H9 (cell line): ENCODE measurements around the gene POU2AF1. TPM values are rescaled to one million over a fixed set of nuclear protein-coding genes. Genes with fewer than 3 reads are reported as not detected.

Experiments
- DNase-seq: peaks from one replicate; pipeline ENCODE4 v3.0.0-alpha.2; 2017
- H2AFZ ChIP-seq: one replicate; pipeline ENCODE4 v1.6.1; 2013; ENCODE audit warnings: mild to moderate bottlenecking, low read length, control low read depth, moderate library complexity
- H2AK5ac ChIP-seq: 2 replicates; pipeline ENCODE4 v1.6.1; 2013; ENCODE audit warnings: low read length, control low read depth, mixed read lengths; ENCODE audit not compliant: insufficient read length
- H2BK120ac ChIP-seq: one replicate; pipeline ENCODE4 v1.6.1; 2013; ENCODE audit warnings: low read depth, mild to moderate bottlenecking, low read length, control low read depth, inconsistent platforms; ENCODE audit not compliant: poor library complexity, severe bottlenecking
- H2BK12ac ChIP-seq: 2 replicates; pipeline ENCODE4 v1.6.1; 2013; ENCODE audit warnings: low read length, control low read depth, mixed read lengths, low read depth; ENCODE audit not compliant: insufficient read length
- H2BK15ac ChIP-seq: 2 replicates; pipeline ENCODE4 v1.6.1; 2013; ENCODE audit warnings: low read depth, low read length, control low read depth
- H2BK20ac ChIP-seq: one replicate; pipeline ENCODE4 v1.6.1; 2013; ENCODE audit warnings: low read depth, mild to moderate bottlenecking, low read length, control low read depth, inconsistent platforms; ENCODE audit not compliant: poor library complexity, severe bottlenecking
- H2BK5ac ChIP-seq: 2 replicates; pipeline ENCODE4 v1.6.1; 2013; ENCODE audit warnings: low read length, control low read depth, mixed read lengths; ENCODE audit not compliant: insufficient read length
- H3K14ac ChIP-seq: 2 replicates; pipeline ENCODE4 v1.6.1; 2013; ENCODE audit warnings: low read length, control low read depth; ENCODE audit not compliant: insufficient read depth
- H3K18ac ChIP-seq: 2 replicates; pipeline ENCODE4 v1.6.1; 2013; ENCODE audit warnings: low read depth, mild to moderate bottlenecking, mixed read lengths, low read length, control low read depth; ENCODE audit not compliant: insufficient read length
- H3K23ac ChIP-seq: 2 replicates; pipeline ENCODE4 v1.6.1; 2013; ENCODE audit warnings: low read length, control low read depth, mixed read lengths, low read depth; ENCODE audit not compliant: insufficient read length
- H3K23me2 ChIP-seq: 2 replicates; pipeline ENCODE4 v1.6.1; 2013; ENCODE audit warnings: low read depth, mild to moderate bottlenecking, mixed read lengths, low read length, control low read depth; ENCODE audit not compliant: insufficient read length, poor library complexity, severe bottlenecking
- H3K27ac ChIP-seq: 2 replicates; pipeline ENCODE4 v1.5.1; 2013; ENCODE audit warnings: low read length, control low read depth, mixed read lengths, low read depth; ENCODE audit not compliant: insufficient read length
- H3K27me3 ChIP-seq: 2 replicates; pipeline ENCODE4 v1.6.1; 2013; ENCODE audit warnings: low read length, control low read depth, inconsistent platforms; ENCODE audit not compliant: insufficient read depth
- H3K4ac ChIP-seq: 2 replicates; pipeline ENCODE4 v1.6.1; 2013; ENCODE audit warnings: low read depth, mild to moderate bottlenecking, control low read depth, inconsistent platforms, low read length, moderate library complexity
- H3K4me1 ChIP-seq: 2 replicates; pipeline ENCODE4 v1.6.1; 2013; ENCODE audit warnings: low read length, control low read depth, inconsistent platforms; ENCODE audit not compliant: insufficient read depth
- H3K4me2 ChIP-seq: 2 replicates; pipeline ENCODE4 v1.6.1; 2013; ENCODE audit warnings: low read length, control low read depth, mixed read lengths; ENCODE audit not compliant: insufficient read length, insufficient read depth
- H3K56ac ChIP-seq: 2 replicates; pipeline ENCODE4 v1.6.1; 2013; ENCODE audit warnings: low read depth, mild to moderate bottlenecking, mixed read lengths, low read length, control low read depth; ENCODE audit not compliant: insufficient read length
- H3K79me1 ChIP-seq: 2 replicates; pipeline ENCODE4 v1.6.1; 2013; ENCODE audit warnings: low read depth, mild to moderate bottlenecking, moderate library complexity, low read length, control low read depth, inconsistent platforms; ENCODE audit not compliant: insufficient read depth, poor library complexity, severe bottlenecking
- H3K79me2 ChIP-seq: 2 replicates; pipeline ENCODE4 v1.6.1; 2013; ENCODE audit warnings: low read length, control low read depth, inconsistent platforms; ENCODE audit not compliant: insufficient read depth
- H3K9ac ChIP-seq: 2 replicates; pipeline ENCODE4 v1.6.1; 2013; ENCODE audit warnings: low read length, control low read depth, mixed read lengths; ENCODE audit not compliant: insufficient read length; ENCODE audit errors: extremely low read depth
- H3K9me3 ChIP-seq: one replicate; pipeline ENCODE4 v1.6.1; 2013; ENCODE audit warnings: low read depth, low read length, inconsistent platforms; ENCODE audit not compliant: control insufficient read depth
- H3T11ph ChIP-seq: one replicate; pipeline ENCODE4 v1.6.1; 2013; ENCODE audit warnings: mild to moderate bottlenecking, low read length, control low read depth, inconsistent platforms
- H4K20me1 ChIP-seq: one replicate; pipeline ENCODE4 v1.6.1; 2013; ENCODE audit not compliant: control insufficient read depth, insufficient read length, insufficient read depth
- H4K5ac ChIP-seq: 2 replicates; pipeline ENCODE4 v1.6.1; 2013; ENCODE audit warnings: low read depth, mild to moderate bottlenecking, mixed read lengths, low read length, control low read depth; ENCODE audit not compliant: insufficient read length
- H4K8ac ChIP-seq: replicated peaks from 2 replicates; pipeline ENCODE4 v1.6.1; 2013; ENCODE audit warnings: low read length, control low read depth, mixed read lengths, low read depth; ENCODE audit not compliant: insufficient read length
- H4K91ac ChIP-seq: 2 replicates; pipeline ENCODE4 v1.6.1; 2013; ENCODE audit warnings: low read depth, mild to moderate bottlenecking, moderate library complexity, mixed read lengths, low read length, control low read depth; ENCODE audit not compliant: insufficient read length
- H3K27ac Mint-ChIP-seq, 3 experiments: 2 replicates in 2 of 3; 3 replicates in 1 of 3; pipeline ENCODE4 v1.8.0; 2020 to 2021; ENCODE audit warnings: mixed read lengths in 3 of 3, mild to moderate bottlenecking in 1 of 3, moderate library complexity in 1 of 3
- H3K27me3 Mint-ChIP-seq: 2 replicates; pipeline ENCODE4 v1.8.0; 2021; ENCODE audit warnings: low read depth, mild to moderate bottlenecking, moderate library complexity, mixed read lengths
- H3K36me3 Mint-ChIP-seq, 3 experiments: 2 replicates in 2 of 3; 3 replicates in 1 of 3; pipeline ENCODE4 v1.8.0; 2020 to 2021; ENCODE audit warnings: low read depth in 3 of 3, mixed read lengths in 3 of 3; ENCODE audit not compliant: insufficient read depth in 1 of 3
- H3K4me1 Mint-ChIP-seq, 2 experiments: 2 replicates each; pipeline ENCODE4 v1.8.0; 2020; ENCODE audit warnings: mixed read lengths in 2 of 2
- H3K4me3 Mint-ChIP-seq, 2 experiments: 2 replicates in 1 of 2; 3 replicates in 1 of 2; pipeline ENCODE4 v1.8.0; 2020 to 2021; ENCODE audit warnings: mild to moderate bottlenecking in 2 of 2, mixed read lengths in 2 of 2, moderate library complexity in 1 of 2
- H3K9me3 Mint-ChIP-seq, 2 experiments: 2 replicates in 1 of 2; 3 replicates in 1 of 2; pipeline ENCODE4 v1.8.0; 2020; ENCODE audit warnings: mild to moderate bottlenecking in 2 of 2, mixed read lengths in 2 of 2, moderate library complexity in 1 of 2
- WGBS: extraction: QIAGEN DNeasy Blood & Tissue Kit; methylation state at CpG from one replicate; pipeline ENCODE4 v1.1.7; 2013; ENCODE audit warnings: missing lambda C conversion rate, low lambda C conversion rate, mixed read lengths; ENCODE audit not compliant: insufficient read length; ENCODE audit errors: extremely low coverage; 5-methylcytosine and 5-hydroxymethylcytosine counted together
- total RNA-seq: library from RNA; stranded (reverse); gene quantifications from 2 replicates; pipeline ENCODE4 v1.2.1, GENCODE V29; 2021
- TF ChIP-seq, protein P1 (sequence below): fragments of 200-600 bp; sonication (generic); conservative IDR thresholded peaks from 3 replicates; pipeline ENCODE4 v1.8.0; 2021; ENCODE audit warnings: antibody characterized with exemption, mild to moderate bottlenecking

POU2AF1 gene
- total RNA-seq, 1 experiment from 2014 or later, result not detected

DNA sequence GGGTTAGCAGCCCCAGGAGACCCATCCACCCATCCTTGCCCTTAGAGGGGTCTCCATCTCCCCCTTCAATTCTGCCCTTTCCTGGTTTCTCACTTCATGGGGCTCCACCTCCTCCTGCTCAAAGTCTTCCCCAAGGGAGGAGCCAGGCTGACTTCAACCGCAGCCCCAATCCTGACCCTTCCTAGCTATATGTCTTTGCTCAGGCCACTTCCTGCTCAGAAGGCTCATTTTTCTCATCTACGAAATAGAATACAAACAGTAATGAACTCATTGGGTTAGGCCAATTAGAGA lies 24.5 kb downstream of the POU2AF1 start:
- no peaks in the 10 kb centered on the region for H3K79me2 ChIP-seq
- H4K8ac ChIP-seq, result no peak overlapping the region
- H3K4ac ChIP-seq, result no peak overlapping the region
- H3T11ph ChIP-seq, result no peak overlapping the region
- no peaks in the 10 kb centered on the region for H3K4me1 ChIP-seq
- no peak overlapping the region for H3K14ac ChIP-seq
- H3K4me3 Mint-ChIP-seq, result no peak overlapping the region
- H2BK20ac ChIP-seq, result no peak overlapping the region
- no peak overlapping the region for H2AFZ ChIP-seq
- H3K18ac ChIP-seq, result no peak overlapping the region
- no peak overlapping the region for H4K91ac ChIP-seq
- H3K9me3 ChIP-seq, result no peaks in the 10 kb centered on the region
- WGBS, result no CpG with 5 or more reads among the region's 2 CpGs
- no peak overlapping the region for H2BK120ac ChIP-seq
- H3K27me3 ChIP-seq, result no peaks in the 10 kb centered on the region
- H3K27me3 Mint-ChIP-seq, result peaks cover 3% of the 10 kb centered on the region; the same call in 1 of the 2 replicates
- TF ChIP-seq, protein P1, sequence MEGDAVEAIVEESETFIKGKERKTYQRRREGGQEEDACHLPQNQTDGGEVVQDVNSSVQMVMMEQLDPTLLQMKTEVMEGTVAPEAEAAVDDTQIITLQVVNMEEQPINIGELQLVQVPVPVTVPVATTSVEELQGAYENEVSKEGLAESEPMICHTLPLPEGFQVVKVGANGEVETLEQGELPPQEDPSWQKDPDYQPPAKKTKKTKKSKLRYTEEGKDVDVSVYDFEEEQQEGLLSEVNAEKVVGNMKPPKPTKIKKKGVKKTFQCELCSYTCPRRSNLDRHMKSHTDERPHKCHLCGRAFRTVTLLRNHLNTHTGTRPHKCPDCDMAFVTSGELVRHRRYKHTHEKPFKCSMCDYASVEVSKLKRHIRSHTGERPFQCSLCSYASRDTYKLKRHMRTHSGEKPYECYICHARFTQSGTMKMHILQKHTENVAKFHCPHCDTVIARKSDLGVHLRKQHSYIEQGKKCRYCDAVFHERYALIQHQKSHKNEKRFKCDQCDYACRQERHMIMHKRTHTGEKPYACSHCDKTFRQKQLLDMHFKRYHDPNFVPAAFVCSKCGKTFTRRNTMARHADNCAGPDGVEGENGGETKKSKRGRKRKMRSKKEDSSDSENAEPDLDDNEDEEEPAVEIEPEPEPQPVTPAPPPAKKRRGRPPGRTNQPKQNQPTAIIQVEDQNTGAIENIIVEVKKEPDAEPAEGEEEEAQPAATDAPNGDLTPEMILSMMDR, result no peak
- no peak overlapping the region for H3K23ac ChIP-seq
- no peaks in the 10 kb centered on the region for H3K23me2 ChIP-seq
- H3K27ac Mint-ChIP-seq, result no peak overlapping the region
- no peak overlapping the region for H3K56ac ChIP-seq
- H2AK5ac ChIP-seq, result no peak overlapping the region
- H3K27ac ChIP-seq, result no peak overlapping the region
- H3K79me1 ChIP-seq, result no peaks in the 10 kb centered on the region
- no peak for DNase-seq
- H3K36me3 Mint-ChIP-seq, result no peaks in the 10 kb centered on the region
- no peaks in the 10 kb centered on the region for H4K20me1 ChIP-seq
- H2BK5ac ChIP-seq, result no peak overlapping the region
- no peak overlapping the region for H4K5ac ChIP-seq
- H3K4me1 Mint-ChIP-seq, result no peaks in the 10 kb centered on the region
- no peak overlapping the region for H3K9ac ChIP-seq
- H3K4me2 ChIP-seq, result no peak overlapping the region
- no peak overlapping the region for H2BK12ac ChIP-seq
- no peak overlapping the region for H2BK15ac ChIP-seq
- H3K9me3 Mint-ChIP-seq, result no peaks in the 10 kb centered on the region; a peak in 1 of 5 replicates
